ENCODE data around the gene ABHD12.

DNA sequence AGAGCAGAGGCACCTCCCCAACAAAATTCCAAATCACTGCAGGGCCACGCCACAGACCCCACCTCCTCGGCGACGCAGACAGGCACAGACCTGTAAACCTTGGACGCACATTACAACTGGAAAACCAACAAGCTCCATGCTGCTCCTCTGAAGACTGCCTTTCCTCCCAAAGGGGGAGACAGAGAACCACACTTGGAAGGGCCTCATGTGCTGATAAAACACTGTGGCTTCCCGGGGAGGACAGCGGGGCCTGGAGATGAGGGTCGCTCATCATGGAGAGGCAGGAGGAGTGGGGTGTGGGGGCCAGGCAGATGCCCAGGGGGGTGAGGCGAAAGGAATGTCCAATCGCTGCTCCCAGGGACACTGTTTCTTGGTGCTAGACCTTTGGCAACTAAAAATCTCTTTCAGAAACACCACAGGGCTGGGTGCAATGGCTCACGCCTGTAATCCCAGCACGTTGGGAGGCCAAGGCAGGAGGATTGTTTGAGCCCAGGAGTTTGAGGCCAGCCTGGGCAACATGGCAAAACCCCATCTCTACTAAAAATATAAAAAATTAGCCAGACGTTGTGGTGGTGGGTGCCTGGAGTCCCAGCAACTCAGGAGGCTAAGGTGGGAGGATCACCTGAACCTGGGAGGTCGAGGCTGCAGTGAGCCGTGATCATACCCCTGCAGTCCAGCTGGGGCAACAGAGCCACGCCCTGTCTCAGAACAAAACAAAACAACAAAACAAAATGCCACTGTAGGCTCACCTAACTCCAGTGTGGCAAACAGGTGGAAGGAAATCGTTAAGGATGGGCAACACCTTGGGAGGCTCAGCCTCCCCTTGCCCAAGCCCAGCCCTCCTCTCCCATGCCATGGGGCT is 53.8 kb downstream of the ABHD12 start:
- no peak for TF ChIP-seq POLR2A (IDR thresholded peaks at IDR 0.05)
- no peak for TF ChIP-seq CTCF (IDR thresholded peaks at IDR 0.05)

All from uterus (tissue), 2 donors.